OCI-LY7 (cell line): Measurements from ENCODE around the gene ACCSL.

Experiments used
- EZH2phosphoT487 ChIP-seq: fragments of 200-600 bp; sonication (generic); IDR thresholded peaks from 2 replicates; pipeline ENCODE4 v1.6.1; 2018; ENCODE audit warnings: low read depth, borderline replicate concordance, mild to moderate bottlenecking, mixed run types, antibody characterized with exemption, low read length, moderate library complexity, mixed read lengths
- TF ChIP-seq, protein P1 (sequence below): fragments of 200-600 bp; sonication (generic); conservative IDR thresholded peaks from 2 replicates; pipeline ENCODE4 v1.5.1; 2014; ENCODE audit warnings: mild to moderate bottlenecking, antibody characterized with exemption, low read length, moderate library complexity, mixed read lengths

DNA sequence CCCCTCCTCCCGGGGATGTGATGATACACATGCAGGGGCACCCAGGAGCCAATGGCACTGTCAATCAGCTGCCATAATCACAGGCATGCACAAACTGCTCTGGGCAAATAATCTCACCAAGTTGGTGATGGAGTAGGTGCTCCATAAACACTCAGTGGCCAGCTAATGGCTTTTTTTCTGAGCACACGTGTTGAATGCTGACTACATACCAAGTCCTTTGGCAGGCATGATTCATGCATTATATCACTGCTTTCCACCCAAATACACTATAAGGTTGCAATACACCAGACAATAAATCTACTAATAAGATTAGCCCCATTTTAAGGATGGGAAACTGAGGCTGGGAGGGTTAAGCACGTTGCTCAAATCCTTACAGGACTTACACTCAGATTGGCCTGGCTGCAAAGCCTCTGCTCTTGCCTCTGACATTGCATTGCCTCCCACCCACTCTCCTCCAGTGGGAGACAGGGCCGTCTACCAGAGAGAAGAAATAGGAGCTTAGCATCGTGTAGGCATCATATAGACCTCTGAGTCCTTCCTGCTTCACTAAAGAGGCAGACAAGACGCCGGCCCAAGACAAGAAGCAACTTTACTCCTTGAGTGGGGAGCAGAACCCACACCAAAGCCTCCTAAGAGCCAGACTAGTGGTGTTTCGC lies 32.7 kb upstream of the ACCSL start:
- TF ChIP-seq, protein P1, sequence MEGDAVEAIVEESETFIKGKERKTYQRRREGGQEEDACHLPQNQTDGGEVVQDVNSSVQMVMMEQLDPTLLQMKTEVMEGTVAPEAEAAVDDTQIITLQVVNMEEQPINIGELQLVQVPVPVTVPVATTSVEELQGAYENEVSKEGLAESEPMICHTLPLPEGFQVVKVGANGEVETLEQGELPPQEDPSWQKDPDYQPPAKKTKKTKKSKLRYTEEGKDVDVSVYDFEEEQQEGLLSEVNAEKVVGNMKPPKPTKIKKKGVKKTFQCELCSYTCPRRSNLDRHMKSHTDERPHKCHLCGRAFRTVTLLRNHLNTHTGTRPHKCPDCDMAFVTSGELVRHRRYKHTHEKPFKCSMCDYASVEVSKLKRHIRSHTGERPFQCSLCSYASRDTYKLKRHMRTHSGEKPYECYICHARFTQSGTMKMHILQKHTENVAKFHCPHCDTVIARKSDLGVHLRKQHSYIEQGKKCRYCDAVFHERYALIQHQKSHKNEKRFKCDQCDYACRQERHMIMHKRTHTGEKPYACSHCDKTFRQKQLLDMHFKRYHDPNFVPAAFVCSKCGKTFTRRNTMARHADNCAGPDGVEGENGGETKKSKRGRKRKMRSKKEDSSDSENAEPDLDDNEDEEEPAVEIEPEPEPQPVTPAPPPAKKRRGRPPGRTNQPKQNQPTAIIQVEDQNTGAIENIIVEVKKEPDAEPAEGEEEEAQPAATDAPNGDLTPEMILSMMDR: no peak
- no peak for TF ChIP-seq EZH2phosphoT487
